Smooth muscle cell of the pulmonary artery (primary cell): Measurements from ENCODE around the gene RMI2. TPM values are rescaled to one million over a fixed set of nuclear protein-coding genes. Genes with fewer than 3 reads are reported as not detected.

ENCODE experiments used
- total RNA-seq: library from RNA; depleted of rRNA; stranded (reverse); fragments of >200 nt; gene quantifications from 2 replicates; pipeline ENCODE4 v1.2.3, GENCODE V29; 2014

Gene RMI2
- 1.7 and 4.0 TPM in 2 replicates for total RNA-seq

DNA sequence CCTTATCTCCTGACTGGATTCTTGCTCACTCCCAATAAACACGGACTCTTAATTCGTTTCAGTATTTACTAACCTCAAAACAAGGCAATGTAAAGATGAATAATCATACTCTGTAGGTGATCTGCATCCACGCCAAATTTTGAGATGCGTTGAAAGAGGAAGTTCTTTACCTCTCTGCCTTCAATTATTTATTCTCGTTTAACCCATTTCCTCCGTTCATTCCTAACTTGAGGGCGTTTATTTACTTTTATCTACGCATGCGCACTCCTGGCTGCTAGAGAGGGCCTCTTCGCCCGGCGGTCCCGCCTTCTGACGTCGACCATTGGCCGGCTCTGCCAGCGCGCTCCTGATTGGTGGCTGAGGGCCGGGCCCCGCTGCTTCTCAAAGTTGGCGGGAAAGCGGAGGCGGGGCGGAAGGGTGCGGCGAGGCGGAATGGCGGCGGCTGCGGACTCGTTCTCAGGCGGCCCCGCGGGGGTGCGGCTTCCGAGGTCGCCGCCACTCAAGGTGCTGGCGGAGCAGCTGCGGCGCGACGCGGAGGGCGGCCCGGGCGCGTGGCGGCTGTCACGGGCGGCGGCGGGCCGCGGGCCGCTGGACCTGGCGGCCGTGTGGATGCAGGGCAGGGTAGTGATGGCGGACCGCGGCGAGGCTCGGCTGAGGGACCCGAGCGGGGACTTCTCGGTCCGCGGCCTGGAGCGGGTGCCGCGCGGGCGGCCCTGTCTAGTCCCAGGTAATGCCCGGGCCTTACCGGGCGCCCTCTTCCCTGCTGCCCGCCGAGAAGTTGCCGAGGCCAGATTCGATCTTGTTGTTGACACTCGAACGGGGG lies at the start of gene RMI2:
TSS of gene RMI2 (plus strand) at position 420 of the 823 bp plus-strand sequence. CDS start at position 433, 13 bp downstream.

Other genes with a start within 250 kb of the RMI2 start
- gene SOCS1, start 89.3 kb upstream of the RMI2 start, total RNA-seq, result 2.3 and 4.6 TPM in 2 replicates
- gene TNP2, start 76.1 kb upstream of the RMI2 start, total RNA-seq, result not detected in 2 replicates
- not detected in 2 replicates for gene PRM3, start 71.8 kb upstream of the RMI2 start, total RNA-seq
- not detected in 2 replicates for gene PRM2, start 69.0 kb upstream of the RMI2 start, total RNA-seq
- not detected in 2 replicates for gene PRM1, start 64.1 kb upstream of the RMI2 start, total RNA-seq
- gene LITAF, start 241.5 kb downstream of the RMI2 start, total RNA-seq, result 32.1 and 41.5 TPM in 2 replicates